ENCODE results near the gene NFIA.

GRCh38 chr1:61322769-61323168 lies 240.4 kb downstream of the NFIA start:
- TF ChIP-seq CTCF (IDR thresholded peaks at IDR 0.05) (no peak), POLR2A (IDR thresholded peaks at IDR 0.05) (no peak)

All from Peyer's patch (tissue), 4 donors.